Measurements from ENCODE around the gene DNAH14. TPM values are rescaled to one million over a fixed set of nuclear protein-coding genes. Genes with fewer than 3 reads are reported as not detected.
"Not testable (repeated sequence)": the region's sequence is repeated elsewhere in the genome, so short reads cannot be mapped to it uniquely, and the experiment has no call there.

Gene DNAH14
- total RNA-seq, 6 donors from 2014 or later, result 2.1 to 26.5 (median 12.9) TPM

GRCh38 chr1:224932607-224933249, 3.3 kb downstream of the DNAH14 start:
- H3K4me1 ChIP-seq, result peaks cover 0 to 11% (median 8%) of the 10 kb centered on the region in 4 donors
- H3K4me3 ChIP-seq, result no peak overlapping the region
- peaks cover 15 to 33% (median 17%) of the 10 kb centered on the region in 4 donors for H3K9me3 ChIP-seq
- no peaks in the 10 kb centered on the region for H3K36me3 ChIP-seq
- DNase-seq, result no peak
- no peak for ATAC-seq (ENCODE audit: low FRiP score in 2 of 2)
- TF ChIP-seq POLR2A (IDR thresholded peaks at IDR 0.05) (no peak), EP300 (IDR thresholded peaks at IDR 0.05) (no peak), CTCF (IDR thresholded peaks at IDR 0.05) (no peak), POLR2AphosphoS5 (IDR thresholded peaks at IDR 0.05) (no peak)
- 88 to 95% methylated on average over 1 of the region's 1 CpG for WGBS, 2 donors
- no peaks in the 10 kb centered on the region for H3K27me3 ChIP-seq
- H3K27ac ChIP-seq, result no peak overlapping the region

- TF ChIP-seq CTCF (IDR thresholded peaks at IDR 0.05), result no peak
- no peak for TF ChIP-seq POLR2AphosphoS5 (IDR thresholded peaks at IDR 0.05)
- no peak for TF ChIP-seq POLR2A (IDR thresholded peaks at IDR 0.05)
- TF ChIP-seq EP300 (IDR thresholded peaks at IDR 0.05), result no peak
- Histone ChIP-seq H3K27ac (no peak overlapping the region), H3K36me3 (no peaks in the 10 kb centered on the region), H3K9me3 (peaks cover 15 to 33% (median 17%) of the 10 kb centered on the region in 4 donors), H3K4me3 (no peak overlapping the region), H3K27me3 (no peaks in the 10 kb centered on the region), H3K4me1 (peaks cover 0 to 11% (median 8%) of the 10 kb centered on the region in 4 donors)
- no peak for ATAC-seq (ENCODE audit: low FRiP score in 2 of 2)
- WGBS, 2 donors, result 78 to 89% methylated on average over 4 of the region's 4 CpGs
- DNase-seq, result no peak
Observed at GRCh38 chr1:224933584-224933983, 4.1 kb downstream of the DNAH14 start.

GRCh38 chr1:224938652-224939051, 9.2 kb downstream of the DNAH14 start:
- WGBS, 2 donors, result 94 to 97% methylated on average over 4 of the region's 4 CpGs
- Histone ChIP-seq H3K4me1 (no peaks in the 10 kb centered on the region), H3K27ac (no peak overlapping the region), H3K27me3 (no peaks in the 10 kb centered on the region), H3K9me3 (peaks cover 3 to 18% (median 6%) of the 10 kb centered on the region in 4 donors), H3K4me3 (no peak overlapping the region), H3K36me3 (no peaks in the 10 kb centered on the region)
- ATAC-seq (ENCODE audit: low FRiP score in 2 of 2) (no peak), DNase-seq (no peak)
- no peak for TF ChIP-seq EP300 (IDR thresholded peaks at IDR 0.05)
- no peak for TF ChIP-seq CTCF (IDR thresholded peaks at IDR 0.05)
- TF ChIP-seq POLR2A (IDR thresholded peaks at IDR 0.05), result no peak

GRCh38 chr1:224939844-224940425, 10.5 kb downstream of the DNAH14 start:
- Histone ChIP-seq H3K36me3 (no peaks in the 10 kb centered on the region), H3K27ac (no peak overlapping the region), H3K27me3 (no peaks in the 10 kb centered on the region), H3K9me3 (peaks cover 0 to 6% (median 0%) of the 10 kb centered on the region in 4 donors), H3K4me3 (no peak overlapping the region), H3K4me1 (no peaks in the 10 kb centered on the region)
- no peak for DNase-seq
- no peak for ATAC-seq (ENCODE audit: low FRiP score in 2 of 2)
- TF ChIP-seq POLR2AphosphoS5 (IDR thresholded peaks at IDR 0.05) (no peak), CTCF (IDR thresholded peaks at IDR 0.05) (no peak), POLR2A (IDR thresholded peaks at IDR 0.05) (no peak), EP300 (IDR thresholded peaks at IDR 0.05) (no peak)

GRCh38 chr1:224940735-224941134, 11.3 kb downstream of the DNAH14 start:
- not testable (repeated sequence) for H3K4me3 ChIP-seq; H3K9me3 ChIP-seq; H3K36me3 ChIP-seq; H3K27me3 ChIP-seq; ATAC-seq (ENCODE audit: low FRiP score in 2 of 2); H3K4me1 ChIP-seq; DNase-seq; H3K27ac ChIP-seq
- 97 to 100% methylated on average over 3 of the region's 3 CpGs for WGBS, 2 donors

GRCh38 chr1:224945651-224946348, 16.3 kb downstream of the DNAH14 start:
- H3K36me3 ChIP-seq; H3K4me3 ChIP-seq; DNase-seq; ATAC-seq (ENCODE audit: low FRiP score in 2 of 2); H3K27ac ChIP-seq; H3K4me1 ChIP-seq; H3K9me3 ChIP-seq; H3K27me3 ChIP-seq: not testable (repeated sequence)
- WGBS, 2 donors, result 81 to 82% methylated on average over 10 of the region's 10 CpGs

- not testable (repeated sequence) for H3K27ac ChIP-seq; H3K36me3 ChIP-seq; H3K4me1 ChIP-seq; H3K9me3 ChIP-seq; H3K27me3 ChIP-seq; H3K4me3 ChIP-seq; DNase-seq; ATAC-seq (ENCODE audit: low FRiP score in 2 of 2)
- 97 to 98% methylated on average over 5 to 6 of the region's 6 CpGs for WGBS, 2 donors
Observed at GRCh38 chr1:224946349-224946691, 16.8 kb downstream of the DNAH14 start.
